ENCODE measurements around the gene MRGPRF.

GRCh38 chr11:69000391-69000790, 12.7 kb downstream of the MRGPRF start:
- TF ChIP-seq CTCF (IDR thresholded peaks at IDR 0.05; ENCODE audit: poor library complexity, severe bottlenecking) (no peak), EP300 (conservative IDR thresholded peaks at IDR 0.05; ENCODE audit: poor library complexity, severe bottlenecking) (no peak), POLR2AphosphoS5 (IDR thresholded peaks at IDR 0.05) (no peak), RAD21 (conservative IDR thresholded peaks at IDR 0.05) (no peak), TAF1 (IDR thresholded peaks at IDR 0.05; ENCODE audit: low read depth) (no peak), REST (IDR thresholded peaks at IDR 0.05; ENCODE audit: borderline replicate concordance) (no peak), EZH2 (IDR thresholded peaks at IDR 0.05; ENCODE audit: borderline replicate concordance, insufficient read depth, low read length, poor library complexity, severe bottlenecking) (no peak), MXI1 (conservative IDR thresholded peaks at IDR 0.05; ENCODE audit: poor library complexity, severe bottlenecking) (no peak), SMC3 (conservative IDR thresholded peaks at IDR 0.05; ENCODE audit: poor library complexity) (no peak)

All from neural cell (in vitro differentiated cells).